OCI-LY3 (cell line): ENCODE measurements around the gene SMYD4.

ENCODE experiments used
- H2AFZ ChIP-seq: fragments of 200-600, 300-600 bp; shearing (Covaris generic); 2 replicates; pipeline ENCODE4 v1.6.0; 2014; ENCODE audit warnings: antibody characterized with exemption, low read depth, low read length
- H3K27ac ChIP-seq: fragments of 200-600, 300-600 bp; sonication (generic); 2 replicates; pipeline ENCODE4 v1.5.1; 2014; ENCODE audit warnings: mild to moderate bottlenecking, low read length, moderate library complexity, mixed read lengths
- H3K27me3 ChIP-seq: fragments of 200-600, 300-600 bp; sonication (generic); 2 replicates; pipeline ENCODE4 v1.6.1; 2014; ENCODE audit warnings: low read depth, low read length, mixed read lengths
- H3K36me3 ChIP-seq: fragments of 200-600, 300-600 bp; sonication (generic); replicated peaks from 2 replicates; pipeline ENCODE3; 2014; ENCODE audit warnings: low read depth, low read length, mixed read lengths
- H3K4me1 ChIP-seq: fragments of 300-600, 200-600 bp; sonication (generic); 2 replicates; pipeline ENCODE4 v1.6.1; 2014; ENCODE audit warnings: low read length, mixed read lengths
- H3K4me2 ChIP-seq: fragments of 200-600, 300-600 bp; sonication (generic); 2 replicates; pipeline ENCODE4 v1.6.1; 2014; ENCODE audit warnings: low read length, mixed read lengths
- H3K4me3 ChIP-seq: fragments of 300-600, 200-600 bp; sonication (generic); 2 replicates; pipeline ENCODE4 v1.5.1; 2014; ENCODE audit warnings: antibody characterized with exemption, mild to moderate bottlenecking, low read length, moderate library complexity
- H3K79me2 ChIP-seq: fragments of 300-600, 200-600 bp; shearing (Covaris generic); 2 replicates; pipeline ENCODE4 v1.6.1; 2014; ENCODE audit warnings: mild to moderate bottlenecking, low read length, mixed read lengths
- H3K9ac ChIP-seq: fragments of 300-600, 200-600 bp; shearing (Covaris generic); 2 replicates; pipeline ENCODE4 v1.6.0; 2014; ENCODE audit warnings: mild to moderate bottlenecking, low read length, moderate library complexity
- H3K9me3 ChIP-seq: fragments of 200-600, 300-600 bp; shearing (Covaris generic); 2 replicates; pipeline ENCODE4 v1.6.1; 2014; ENCODE audit warnings: low read length, mixed read lengths; ENCODE audit not compliant: insufficient read depth
- H4K20me1 ChIP-seq: fragments of 200-600, 300-600 bp; sonication (generic); 2 replicates; pipeline ENCODE4 v1.6.1; 2016; ENCODE audit warnings: low read length, mixed read lengths; ENCODE audit not compliant: insufficient read depth
- EZH2phosphoT487 ChIP-seq: fragments of 200-600 bp; shearing (Covaris generic); IDR thresholded peaks from 2 replicates; pipeline ENCODE4 v1.6.1; 2018; ENCODE audit warnings: antibody characterized with exemption, mixed run types, low read depth
- TF ChIP-seq, protein P1 (sequence below): fragments of 200-600, 300-600 bp; sonication (generic); IDR thresholded peaks from 2 replicates; pipeline ENCODE4 v1.5.1; 2014; ENCODE audit warnings: antibody characterized with exemption, low read length, low read depth

SMYD4 gene

DNA sequence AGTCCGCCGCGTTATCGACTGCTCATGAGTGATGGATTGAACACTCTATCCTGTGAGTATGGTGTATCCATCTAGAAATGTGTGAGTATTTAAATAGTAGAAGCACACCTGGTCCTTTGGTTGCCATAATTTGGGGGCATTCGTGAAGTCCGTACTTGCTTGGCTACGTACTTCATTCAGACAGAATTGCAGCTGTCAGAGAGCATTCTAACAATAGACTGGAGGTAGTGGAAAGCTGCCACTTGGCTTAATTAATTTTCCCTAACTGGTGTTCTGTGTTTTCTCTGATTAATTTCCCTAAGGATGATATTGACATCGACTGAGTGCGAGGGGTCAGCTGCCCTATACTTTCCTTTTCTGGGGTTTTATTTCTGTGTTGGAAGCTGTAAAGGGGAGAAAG is 14.2 kb upstream of the SMYD4 start:
- Histone ChIP-seq H3K9ac (no peak overlapping the region), H3K36me3 (peaks cover 15% of the 10 kb centered on the region), H3K79me2 (peaks cover 18% of the 10 kb centered on the region)

DNA sequence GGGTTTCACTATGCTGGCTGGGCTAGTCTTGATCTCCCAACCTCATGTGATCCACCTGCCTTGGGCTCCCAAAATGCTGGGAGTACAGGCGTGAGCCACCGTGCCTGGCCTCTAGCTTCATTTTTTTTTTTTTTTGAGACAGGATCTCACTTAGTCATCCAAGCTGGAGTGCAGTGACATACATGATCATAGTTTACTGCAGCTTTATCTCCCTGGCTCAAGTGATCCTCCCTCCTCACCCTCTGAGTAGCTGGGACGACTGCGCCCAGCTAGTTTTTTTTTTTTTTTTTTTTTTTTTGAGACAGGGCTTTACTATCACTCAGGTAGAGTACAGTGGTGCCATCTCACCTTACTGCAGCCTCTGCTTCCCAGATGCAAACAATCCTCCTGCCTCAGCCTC is 9.8 kb upstream of the SMYD4 start:
- Histone ChIP-seq H3K36me3 (peaks cover 11% of the 10 kb centered on the region), H3K4me1 (peaks cover 4% of the 10 kb centered on the region), H3K9ac (no peak overlapping the region), H3K27me3 (no peaks in the 10 kb centered on the region), H3K79me2 (peaks cover 51% of the 10 kb centered on the region), H4K20me1 (peaks cover 13% of the 10 kb centered on the region; the same call in 1 of the 2 replicates), H3K27ac (no peak overlapping the region), H3K4me3 (no peak overlapping the region), H3K4me2 (no peak overlapping the region), H3K9me3 (no peaks in the 10 kb centered on the region), H2AFZ (no peak overlapping the region)
- TF ChIP-seq, protein P1, sequence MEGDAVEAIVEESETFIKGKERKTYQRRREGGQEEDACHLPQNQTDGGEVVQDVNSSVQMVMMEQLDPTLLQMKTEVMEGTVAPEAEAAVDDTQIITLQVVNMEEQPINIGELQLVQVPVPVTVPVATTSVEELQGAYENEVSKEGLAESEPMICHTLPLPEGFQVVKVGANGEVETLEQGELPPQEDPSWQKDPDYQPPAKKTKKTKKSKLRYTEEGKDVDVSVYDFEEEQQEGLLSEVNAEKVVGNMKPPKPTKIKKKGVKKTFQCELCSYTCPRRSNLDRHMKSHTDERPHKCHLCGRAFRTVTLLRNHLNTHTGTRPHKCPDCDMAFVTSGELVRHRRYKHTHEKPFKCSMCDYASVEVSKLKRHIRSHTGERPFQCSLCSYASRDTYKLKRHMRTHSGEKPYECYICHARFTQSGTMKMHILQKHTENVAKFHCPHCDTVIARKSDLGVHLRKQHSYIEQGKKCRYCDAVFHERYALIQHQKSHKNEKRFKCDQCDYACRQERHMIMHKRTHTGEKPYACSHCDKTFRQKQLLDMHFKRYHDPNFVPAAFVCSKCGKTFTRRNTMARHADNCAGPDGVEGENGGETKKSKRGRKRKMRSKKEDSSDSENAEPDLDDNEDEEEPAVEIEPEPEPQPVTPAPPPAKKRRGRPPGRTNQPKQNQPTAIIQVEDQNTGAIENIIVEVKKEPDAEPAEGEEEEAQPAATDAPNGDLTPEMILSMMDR: no peak
- no peak for TF ChIP-seq EZH2phosphoT487

More for the DNA sequence above, 14.2 kb upstream of the SMYD4 start:
- Histone ChIP-seq H3K27ac (no peak overlapping the region), H4K20me1 (0 out of 2 replicates have a peak, but pooled peaks cover 5% of the 10 kb centered on the region), H3K9me3 (no peaks in the 10 kb centered on the region), H3K4me1 (no peaks in the 10 kb centered on the region), H3K4me2 (no peak overlapping the region), H2AFZ (no peak overlapping the region), H3K4me3 (no peak overlapping the region), H3K27me3 (no peaks in the 10 kb centered on the region)
- no peak for TF ChIP-seq EZH2phosphoT487
- TF ChIP-seq, protein P1: no peak

DNA sequence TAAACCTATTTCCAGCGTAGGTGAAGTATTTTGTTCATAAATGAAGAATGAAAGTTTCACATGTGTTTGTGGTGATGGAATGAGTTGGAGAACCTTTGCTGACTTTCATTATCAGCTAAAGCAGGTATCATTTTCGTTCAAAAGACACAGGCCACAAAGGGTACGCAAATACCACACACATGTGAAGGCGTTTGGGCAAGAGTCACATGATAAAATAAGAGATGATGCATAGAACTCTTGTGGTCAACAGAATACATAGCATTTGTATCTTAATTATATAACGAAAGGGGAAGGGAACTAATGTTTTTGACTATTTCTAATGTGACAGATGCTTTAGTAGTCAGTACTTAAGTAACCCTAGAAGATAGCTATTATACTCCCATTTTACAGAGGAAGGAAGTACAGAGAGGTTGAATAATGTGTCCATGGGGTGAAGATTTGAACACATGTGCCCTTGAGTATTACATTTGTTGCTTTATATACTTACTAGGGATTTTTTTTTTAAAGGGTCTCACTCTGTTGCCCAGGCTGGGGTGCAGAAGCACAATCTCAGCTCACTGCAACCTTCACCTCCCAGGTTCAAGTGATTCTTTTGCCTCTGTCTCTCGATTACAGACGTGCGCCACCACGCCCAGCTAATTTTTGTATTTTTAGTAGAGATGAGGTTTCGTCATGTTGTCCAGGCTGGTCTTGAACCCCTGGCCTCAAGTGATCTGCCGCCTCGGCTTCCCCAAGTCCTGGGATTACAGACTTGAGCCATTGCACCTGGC is 4.9 kb upstream of the SMYD4 start:
- Histone ChIP-seq H3K4me3 (0 out of 2 replicates have a peak overlapping the region, but pooled peaks have one; percentile 11), H3K9ac (no peak overlapping the region), H2AFZ (no peak overlapping the region), H3K27me3 (no peaks in the 10 kb centered on the region), H3K9me3 (no peaks in the 10 kb centered on the region), H3K79me2 (peaks cover 75% of the 10 kb centered on the region), H4K20me1 (peaks cover 8% of the 10 kb centered on the region; the same call in 1 of the 2 replicates), H3K4me1 (peaks cover 25% of the 10 kb centered on the region), H3K36me3 (peaks cover 11% of the 10 kb centered on the region), H3K4me2 (peak overlapping the region; percentile 42), H3K27ac (peak overlapping the region; percentile 68)
- no peak for TF ChIP-seq EZH2phosphoT487
- TF ChIP-seq, protein P1: no peak

DNA sequence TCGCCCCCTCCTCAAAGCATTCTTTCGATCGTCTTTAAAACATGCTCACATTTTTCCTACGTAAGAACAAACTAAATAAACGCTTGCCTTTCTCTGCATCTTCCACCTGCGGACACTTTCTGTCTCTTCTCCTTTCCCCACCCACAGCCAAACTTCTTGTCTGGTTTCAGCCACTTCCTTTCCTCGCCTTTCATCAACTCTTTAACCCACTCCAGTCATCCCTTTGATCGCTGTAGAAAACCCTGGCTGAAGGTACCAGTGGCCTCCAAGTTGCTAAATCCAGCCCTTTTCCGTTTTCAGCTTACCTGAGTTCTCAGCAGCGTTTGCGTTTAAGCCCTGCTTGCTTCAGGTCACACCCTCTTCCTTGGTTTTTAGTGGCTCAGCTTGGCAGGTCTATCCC is 586 bp upstream of the SMYD4 start:
- H3K4me1 ChIP-seq: peaks cover 32% of the 10 kb centered on the region
- no peak for TF ChIP-seq EZH2phosphoT487
- TF ChIP-seq, protein P1: no peak

More for the DNA sequence above, 586 bp upstream of the SMYD4 start:
- H3K9ac ChIP-seq: peak overlapping the region; percentile 74
- H4K20me1 ChIP-seq: peaks cover 6% of the 10 kb centered on the region; the same call in 1 of the 2 replicates
- H3K9me3 ChIP-seq: no peaks in the 10 kb centered on the region
- peak overlapping the region; percentile 95 for H3K4me3 ChIP-seq
- H3K27me3 ChIP-seq: no peaks in the 10 kb centered on the region
- peak overlapping the region; percentile 80 for H3K4me2 ChIP-seq
- H3K79me2 ChIP-seq: peaks cover 60% of the 10 kb centered on the region
- peaks cover 9% of the 10 kb centered on the region for H3K36me3 ChIP-seq
- peak overlapping the region; percentile 46 for H3K27ac ChIP-seq
- no peak overlapping the region for H2AFZ ChIP-seq
